ENCODE measurements around the gene DTWD1. TPM values are rescaled to one million over a fixed set of nuclear protein-coding genes. Genes with fewer than 3 reads are reported as not detected.

Gene DTWD1
- total RNA-seq, 1 donor from 2014 or later, result 20.5 TPM

GRCh38 chr15:49645277-49645676 is 24.4 kb downstream of the DTWD1 start:
- H3K4me3 Mint-ChIP-seq, result no peak overlapping the region
- POLR2A ChIA-PET, result no interaction called here
- peaks cover 16% of the 10 kb centered on the region for H3K36me3 Mint-ChIP-seq (ENCODE audit: low read depth)
- TF ChIP-seq, protein P1, sequence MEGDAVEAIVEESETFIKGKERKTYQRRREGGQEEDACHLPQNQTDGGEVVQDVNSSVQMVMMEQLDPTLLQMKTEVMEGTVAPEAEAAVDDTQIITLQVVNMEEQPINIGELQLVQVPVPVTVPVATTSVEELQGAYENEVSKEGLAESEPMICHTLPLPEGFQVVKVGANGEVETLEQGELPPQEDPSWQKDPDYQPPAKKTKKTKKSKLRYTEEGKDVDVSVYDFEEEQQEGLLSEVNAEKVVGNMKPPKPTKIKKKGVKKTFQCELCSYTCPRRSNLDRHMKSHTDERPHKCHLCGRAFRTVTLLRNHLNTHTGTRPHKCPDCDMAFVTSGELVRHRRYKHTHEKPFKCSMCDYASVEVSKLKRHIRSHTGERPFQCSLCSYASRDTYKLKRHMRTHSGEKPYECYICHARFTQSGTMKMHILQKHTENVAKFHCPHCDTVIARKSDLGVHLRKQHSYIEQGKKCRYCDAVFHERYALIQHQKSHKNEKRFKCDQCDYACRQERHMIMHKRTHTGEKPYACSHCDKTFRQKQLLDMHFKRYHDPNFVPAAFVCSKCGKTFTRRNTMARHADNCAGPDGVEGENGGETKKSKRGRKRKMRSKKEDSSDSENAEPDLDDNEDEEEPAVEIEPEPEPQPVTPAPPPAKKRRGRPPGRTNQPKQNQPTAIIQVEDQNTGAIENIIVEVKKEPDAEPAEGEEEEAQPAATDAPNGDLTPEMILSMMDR (IDR thresholded peaks at IDR 0.05), result no peak
- H3K4me1 Mint-ChIP-seq, result no peaks in the 10 kb centered on the region
- no peak for ATAC-seq (ENCODE audit: low read depth)
- intact Hi-C loops (cut with micrococcal nuclease), result no loop called here
- CTCF ChIA-PET, result no interaction called here
- no peaks in the 10 kb centered on the region for H3K9me3 Mint-ChIP-seq
- no peak overlapping the region for H3K27ac Mint-ChIP-seq
- no peak for DNase-seq
- H3K27me3 Mint-ChIP-seq, result no peaks in the 10 kb centered on the region

- H3K36me3 Mint-ChIP-seq (ENCODE audit: low read depth), result peaks cover 14% of the 10 kb centered on the region
- no peaks in the 10 kb centered on the region for H3K9me3 Mint-ChIP-seq
- POLR2A ChIA-PET, result no interaction called here
Observed at GRCh38 chr15:49645941-49646340, 25.1 kb downstream of the DTWD1 start.

DNA sequence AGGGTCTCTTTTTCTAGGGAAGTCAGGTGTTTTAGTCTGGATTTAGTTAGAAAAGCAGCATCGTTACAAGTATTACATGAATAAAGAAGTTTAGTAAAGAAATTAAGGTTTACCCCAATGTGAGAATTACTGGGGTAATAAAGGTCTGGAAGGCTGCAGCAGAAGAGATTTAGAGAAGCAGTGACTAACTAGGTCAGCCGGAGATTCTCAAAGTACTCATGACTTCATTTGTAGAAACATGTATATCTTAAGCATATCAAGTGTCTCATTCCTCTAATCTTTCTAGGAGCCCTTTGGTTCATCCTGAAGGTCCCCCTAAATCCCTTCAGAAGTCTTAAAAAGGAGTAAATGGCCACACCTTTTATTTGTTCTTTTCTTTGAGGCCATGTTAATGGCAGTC is 26.0 kb downstream of the DTWD1 start:
- peaks cover 9% of the 10 kb centered on the region for H3K36me3 Mint-ChIP-seq (ENCODE audit: low read depth)
- H3K27me3 Mint-ChIP-seq, result no peaks in the 10 kb centered on the region
- no peak overlapping the region for H3K4me3 Mint-ChIP-seq
- no peak overlapping the region for H3K27ac Mint-ChIP-seq
- DNase-seq (no peak), ATAC-seq (ENCODE audit: low read depth) (no peak)
- intact Hi-C loops (cut with micrococcal nuclease), result no loop called here
- no peaks in the 10 kb centered on the region for H3K4me1 Mint-ChIP-seq
- H3K9me3 Mint-ChIP-seq, result peaks cover 3% of the 10 kb centered on the region
- ChIA-PET POLR2A (no interaction called here), CTCF (no interaction called here)
- TF ChIP-seq, protein P1 (IDR thresholded peaks at IDR 0.05), result no peak

More at GRCh38 chr15:49645941-49646340, 25.1 kb downstream of the DTWD1 start:
- H3K27ac Mint-ChIP-seq, result no peak overlapping the region
- no peak overlapping the region for H3K4me3 Mint-ChIP-seq
- CTCF ChIA-PET, result no interaction called here
- no peaks in the 10 kb centered on the region for H3K27me3 Mint-ChIP-seq
- DNase-seq (no peak), ATAC-seq (ENCODE audit: low read depth) (no peak)
- TF ChIP-seq, protein P1 (IDR thresholded peaks at IDR 0.05), result no peak
- intact Hi-C loops (cut with micrococcal nuclease), result no loop called here
- no peaks in the 10 kb centered on the region for H3K4me1 Mint-ChIP-seq

- no peaks in the 10 kb centered on the region for H3K27me3 Mint-ChIP-seq
- ATAC-seq (ENCODE audit: low read depth) (no peak), DNase-seq (no peak)
- intact Hi-C loops (cut with micrococcal nuclease), result no loop called here
- H3K9me3 Mint-ChIP-seq, result peaks cover 22% of the 10 kb centered on the region
- ChIA-PET CTCF (no interaction called here), POLR2A (no interaction called here)
- TF ChIP-seq, protein P1 (IDR thresholded peaks at IDR 0.05), result no peak
- H3K4me1 Mint-ChIP-seq, result no peaks in the 10 kb centered on the region
- H3K4me3 Mint-ChIP-seq, result no peak overlapping the region
- peaks cover 2% of the 10 kb centered on the region for H3K36me3 Mint-ChIP-seq (ENCODE audit: low read depth)
- H3K27ac Mint-ChIP-seq, result no peak overlapping the region
Observed at GRCh38 chr15:49649987-49650386, 29.1 kb downstream of the DTWD1 start.

- TF ChIP-seq, protein P1 (IDR thresholded peaks at IDR 0.05), result no peak
- Mint-ChIP-seq H3K9me3 (peaks cover 24% of the 10 kb centered on the region), H3K4me1 (no peaks in the 10 kb centered on the region), H3K27ac (no peak overlapping the region), H3K36me3 (ENCODE audit: low read depth) (peaks cover 2% of the 10 kb centered on the region), H3K4me3 (no peak overlapping the region), H3K27me3 (no peaks in the 10 kb centered on the region)
- ChIA-PET CTCF (no interaction called here), POLR2A (no interaction called here)
- ATAC-seq (ENCODE audit: low read depth) (no peak), DNase-seq (no peak)
- intact Hi-C loops (cut with micrococcal nuclease), result no loop called here
Observed at GRCh38 chr15:49650676-49651075, 29.8 kb downstream of the DTWD1 start.

Data from activated B cell treated with CpG ODN at 0.5 μM for 24 hours (primary cell).